H1 (cell line): Measurements from ENCODE around the gene PCBD1. TPM values are rescaled to one million over a fixed set of nuclear protein-coding genes. Genes with fewer than 3 reads are reported as not detected.

Source experiments
- CTCF ChIA-PET: fragments of 300-600 bp; sonication (Branson Sonifier 250); formaldehyde crosslinking; loops from one replicate; lab custom pipeline; 2021; ENCODE audit not compliant: partially characterized antibody; lab: Charles Lee
- POLR2A ChIA-PET: fragments of 300-600 bp; sonication (Branson Sonifier 250); formaldehyde crosslinking; loops from one replicate; lab custom pipeline; 2021; ENCODE audit warnings: inconsistent platforms; ENCODE audit not compliant: partially characterized antibody; lab: Charles Lee
- DNase-seq, 2 experiments: peaks; one replicate each; pipeline versions ENCODE4 v3.0.0 to v3.0.0-alpha.2; 2010 to 2022; ENCODE audit warnings: low spot score in 2 of 2, low read depth in 1 of 2, mixed read lengths in 1 of 2
- FAIRE-seq: peaks from 2 replicates; lab custom pipeline; 2011; peaks lifted over from hg19 to GRCh38; lab: Jason Lieb, UNC
- H2AFZ ChIP-seq: 2 replicates; pipeline ENCODE4 v1.8.1; 2012; ENCODE audit warnings: low read length, inconsistent platforms
- H2AK5ac ChIP-seq: 2 replicates; pipeline ENCODE4 v1.6.1; 2013; ENCODE audit warnings: low read depth, low read length
- H2BK120ac ChIP-seq: replicated peaks from 2 replicates; pipeline ENCODE3; 2013; ENCODE audit warnings: low read depth, low read length, inconsistent platforms
- H2BK12ac ChIP-seq: 2 replicates; pipeline ENCODE4 v1.6.1; 2013; ENCODE audit warnings: low read depth, low read length
- H2BK15ac ChIP-seq: 2 replicates; pipeline ENCODE4 v1.6.1; 2013; ENCODE audit warnings: low read length
- H2BK20ac ChIP-seq: 2 replicates; pipeline ENCODE4 v1.6.1; 2013; ENCODE audit warnings: low read length
- H2BK5ac ChIP-seq: 2 replicates; pipeline ENCODE4 v1.6.1; 2013; ENCODE audit warnings: low read depth, low read length
- H3K14ac ChIP-seq: 2 replicates; pipeline ENCODE4 v1.6.1; 2013; ENCODE audit warnings: inconsistent platforms; ENCODE audit not compliant: insufficient read length
- H3K18ac ChIP-seq: 2 replicates; pipeline ENCODE4 v1.6.1; 2013; ENCODE audit warnings: low read length; ENCODE audit errors: extremely low read depth
- H3K23ac ChIP-seq: 2 replicates; pipeline ENCODE4 v1.6.1; 2013; ENCODE audit warnings: inconsistent platforms; ENCODE audit not compliant: insufficient read length
- H3K23me2 ChIP-seq: 2 replicates; pipeline ENCODE4 v1.6.1; 2013; ENCODE audit warnings: low read depth, low read length
- H3K27ac ChIP-seq: 2 replicates; pipeline ENCODE4 v1.6.1; 2011; ENCODE audit warnings: low read depth, low read length, inconsistent platforms
- H3K27me3 ChIP-seq, 4 experiments: replicated peaks in 1 of 4; 1 replicate in 1 of 4; 2 replicates in 3 of 4; pipeline versions ENCODE4 v1.6.1 to v1.8.1; 2011 to 2013; ENCODE audit warnings: low read length in 3 of 4, mild to moderate bottlenecking in 3 of 4, inconsistent platforms in 2 of 4, mixed read lengths in 2 of 4, moderate library complexity in 1 of 4; ENCODE audit not compliant: control insufficient read depth in 3 of 4, insufficient read depth in 3 of 4; ENCODE audit errors: extremely low read depth in 1 of 4
- H3K36me3 ChIP-seq, 4 experiments: 2 replicates each; pipeline versions ENCODE4 v1.6.1 to v1.8.1; 2011 to 2013; ENCODE audit warnings: mild to moderate bottlenecking in 4 of 4, low read length in 3 of 4, moderate library complexity in 2 of 4, control low read depth in 1 of 4, inconsistent platforms in 1 of 4; ENCODE audit not compliant: insufficient read depth in 4 of 4, control insufficient read depth in 2 of 4
- H3K4ac ChIP-seq: replicated peaks from 2 replicates; pipeline ENCODE3; 2013; ENCODE audit warnings: low read length, low read depth, mixed read lengths, inconsistent platforms; ENCODE audit not compliant: insufficient read length
- H3K4me1 ChIP-seq, 4 experiments: replicated peaks in 1 of 4; 1 replicate in 1 of 4; 2 replicates in 3 of 4; pipeline versions ENCODE4 v1.6.1 to v1.8.1; 2011 to 2013; ENCODE audit warnings: low read length in 3 of 4, inconsistent platforms in 2 of 4, mixed read lengths in 1 of 4; ENCODE audit not compliant: insufficient read depth in 4 of 4, control insufficient read depth in 3 of 4
- H3K4me2 ChIP-seq, 2 experiments: 2 replicates each; pipeline versions ENCODE4 v1.6.1 to v1.8.1; 2011 to 2013; ENCODE audit warnings: low read depth in 2 of 2, low read length in 2 of 2, control low read depth in 1 of 2, inconsistent platforms in 1 of 2, mild to moderate bottlenecking in 1 of 2; ENCODE audit not compliant: insufficient read depth in 1 of 2
- H3K4me3 ChIP-seq, 4 experiments: fragments of 200-600, 300-600 bp in 1 of 4; sonication (generic), shearing (Covaris generic), sonication (Bioruptor Twin) in 1 of 4; 2 replicates each; pipeline versions ENCODE4 v1.5.1 to v1.8.1; 2011 to 2016; ENCODE audit warnings: low read length in 4 of 4, low read depth in 3 of 4, control low read depth in 2 of 4, inconsistent platforms in 2 of 4, mild to moderate bottlenecking in 2 of 4, mixed read lengths in 1 of 4, moderate library complexity in 1 of 4; ENCODE audit not compliant: insufficient read depth in 2 of 4; ENCODE audit errors: extremely low read depth in 1 of 4
- H3K56ac ChIP-seq: replicated peaks from 2 replicates; pipeline ENCODE3; 2013; ENCODE audit warnings: low read depth, mild to moderate bottlenecking, mixed read lengths, low read length, inconsistent platforms; ENCODE audit not compliant: insufficient read length
- H3K79me1 ChIP-seq: 2 replicates; pipeline ENCODE4 v1.6.1; 2013; ENCODE audit warnings: low read depth, low read length, control low read depth
- H3K79me2 ChIP-seq, 2 experiments: 2 replicates each; pipeline versions ENCODE4 v1.6.1 to v1.8.1; 2012 to 2013; ENCODE audit warnings: low read length in 2 of 2, mild to moderate bottlenecking in 2 of 2, inconsistent platforms in 1 of 2; ENCODE audit not compliant: insufficient read depth in 2 of 2, control insufficient read depth in 1 of 2
- H3K9ac ChIP-seq, 4 experiments: replicated peaks in 1 of 4; 1 replicate in 1 of 4; 2 replicates in 3 of 4; pipeline versions ENCODE4 v1.6.1 to v1.8.1; 2011 to 2013; ENCODE audit warnings: low read depth in 3 of 4, low read length in 3 of 4, control low read depth in 2 of 4, mild to moderate bottlenecking in 2 of 4, moderate library complexity in 2 of 4, inconsistent platforms in 1 of 4; ENCODE audit errors: extremely low read depth in 1 of 4
- H3K9me3 ChIP-seq, 2 experiments: 2 replicates each; pipeline versions ENCODE4 v1.6.1 to v1.8.1; 2012 to 2013; ENCODE audit warnings: mild to moderate bottlenecking in 2 of 2, moderate library complexity in 2 of 2, control low read depth in 1 of 2, inconsistent platforms in 1 of 2, low read depth in 1 of 2, low read length in 1 of 2, mixed read lengths in 1 of 2; ENCODE audit not compliant: insufficient read depth in 2 of 2
- H4K20me1 ChIP-seq, 2 experiments: replicated peaks in 1 of 2; 2 replicates each; pipeline versions ENCODE3 to v1.8.1; 2011 to 2013; ENCODE audit warnings: inconsistent platforms in 2 of 2, low read length in 2 of 2, mild to moderate bottlenecking in 1 of 2; ENCODE audit not compliant: insufficient read depth in 2 of 2, control insufficient read depth in 1 of 2
- H4K5ac ChIP-seq: 2 replicates; pipeline ENCODE4 v1.6.1; 2013; ENCODE audit warnings: low read length, low read depth, mixed read lengths, inconsistent platforms; ENCODE audit not compliant: insufficient read length
- H4K8ac ChIP-seq: 2 replicates; pipeline ENCODE4 v1.8.0; 2013; ENCODE audit warnings: mild to moderate bottlenecking, moderate library complexity, low read length, inconsistent platforms; ENCODE audit not compliant: insufficient read depth; ENCODE audit errors: extremely low read depth
- H4K91ac ChIP-seq: replicated peaks from 2 replicates; pipeline ENCODE3; 2013; ENCODE audit warnings: low read length, mixed read lengths, inconsistent platforms; ENCODE audit not compliant: insufficient read length
- ATF3 ChIP-seq: IDR thresholded peaks from 2 replicates; pipeline ENCODE4 v1.6.1; 2011; ENCODE audit warnings: low read depth, mild to moderate bottlenecking, low read length; ENCODE audit not compliant: insufficient read depth
- BACH1 ChIP-seq: IDR thresholded peaks from 2 replicates; pipeline ENCODE4 v1.6.1; 2012; ENCODE audit warnings: low read length, improper control_type of control experiment
- BRCA1 ChIP-seq: IDR thresholded peaks from 2 replicates; pipeline ENCODE4 v1.6.1; 2012; ENCODE audit warnings: low read depth, low read length, improper control_type of control experiment
- CEBPB ChIP-seq: IDR thresholded peaks from 2 replicates; pipeline ENCODE4 v1.6.1; 2012; ENCODE audit warnings: low read depth, low read length
- EP300 ChIP-seq, 2 experiments: IDR thresholded peaks; 1 replicate in 1 of 2; 2 replicates in 1 of 2; pipeline ENCODE4 v1.6.1; 2011 to 2012; ENCODE audit warnings: low read depth in 2 of 2, low read length in 2 of 2, mild to moderate bottlenecking in 2 of 2, borderline replicate concordance in 1 of 2, inconsistent platforms in 1 of 2, moderate library complexity in 1 of 2
- FOSL1 ChIP-seq: IDR thresholded peaks from 2 replicates; pipeline ENCODE4 v1.6.1; 2011; ENCODE audit warnings: mild to moderate bottlenecking, low read depth, low read length, moderate library complexity; ENCODE audit not compliant: insufficient read depth
- HDAC6 ChIP-seq: IDR thresholded peaks from one replicate; pipeline ENCODE4 v1.7.1; 2012; ENCODE audit warnings: low read depth, mild to moderate bottlenecking, inconsistent platforms, low read length, moderate library complexity
- RAD21 ChIP-seq, 2 experiments: IDR thresholded peaks in 1 of 2; conservative IDR thresholded peaks in 1 of 2; 2 replicates each; pipeline ENCODE4 v1.6.1; 2011; ENCODE audit warnings: low read depth in 2 of 2, low read length in 2 of 2, improper control_type of control experiment in 1 of 2, inconsistent platforms in 1 of 2, mild to moderate bottlenecking in 1 of 2, moderate library complexity in 1 of 2
- RBBP5 ChIP-seq: IDR thresholded peaks from 2 replicates; pipeline ENCODE4 v1.7.1; 2012; ENCODE audit warnings: low read depth, mild to moderate bottlenecking, inconsistent platforms, low read length, moderate library complexity, borderline replicate concordance
- RXRA ChIP-seq: IDR thresholded peaks from 2 replicates; pipeline ENCODE4 v1.6.1; 2011; ENCODE audit warnings: low read depth, mild to moderate bottlenecking, low read length, moderate library complexity; ENCODE audit not compliant: insufficient read depth
- SIN3A ChIP-seq, 2 experiments: IDR thresholded peaks in 1 of 2; conservative IDR thresholded peaks in 1 of 2; 2 replicates each; pipeline ENCODE4 v1.6.1; 2011 to 2012; ENCODE audit warnings: low read length in 2 of 2, improper control_type of control experiment in 1 of 2, low read depth in 1 of 2, mild to moderate bottlenecking in 1 of 2
- SIRT6 ChIP-seq: IDR thresholded peaks from one replicate; pipeline ENCODE4 v1.7.1; 2012; ENCODE audit warnings: low read length, inconsistent platforms
- TCF12 ChIP-seq: IDR thresholded peaks from 2 replicates; pipeline ENCODE4 v1.6.1; 2011; ENCODE audit warnings: low read depth, mild to moderate bottlenecking, low read length
- ZNF274 ChIP-seq: IDR thresholded peaks from 2 replicates; pipeline ENCODE4 v1.7.0; 2012; ENCODE audit warnings: low read length, borderline replicate concordance; ENCODE audit errors: extremely low read depth
- WGBS, 2 experiments: shearing (Covaris generic) in 1 of 2; methylation state at CpG; one replicate each; pipeline versions ENCODE4 v1.1.6 to v1.1.7; 2013 to 2015; ENCODE audit warnings: low lambda C conversion rate in 2 of 2, mixed read lengths in 2 of 2, inconsistent platforms in 1 of 2, low coverage in 1 of 2, missing lambda C conversion rate in 1 of 2; ENCODE audit not compliant: insufficient replicate concordance in 2 of 2, insufficient coverage in 1 of 2, insufficient read length in 1 of 2; ENCODE audit errors: extremely low coverage in 1 of 2, missing lambda C conversion rate in 1 of 2; 5-methylcytosine and 5-hydroxymethylcytosine counted together
- polyA plus RNA-seq, 7 experiments: library from polyadenylated mRNA; depleted of rRNA in 3 of 7; stranded (reverse) in 5 of 7; unstranded in 2 of 7; fragments of >200 nt in 5 of 7; fragments of 200-250 nt in 2 of 7; gene quantifications; 1 replicate in 5 of 7; 2 replicates in 1 of 7; 4 replicates in 1 of 7; pipeline versions ENCODE4 v1.2.1 to v1.2.3, GENCODE V29; 2011 to 2013; ENCODE audit warnings: missing spikeins in 2 of 7, mixed read lengths in 2 of 7
- total RNA-seq: library from RNA; stranded (reverse); fragmentation: NEBNext Ultra II Directional; extraction: Animal tissue kit (Norgen Biotek cat#: 25700); gene quantifications from 2 replicates; pipeline ENCODE4 v1.2.1, GENCODE V29; 2021

The PCBD1 gene
- total and polyA plus RNA-seq, 2 of the 8 experiments (the other 6 are each of a cell fraction or from before 2014, with no cell fraction given) = 46.5 to 55.0 TPM

- H2BK5ac ChIP-seq = no peak overlapping the region
- H4K8ac ChIP-seq = no peak overlapping the region
- no peak overlapping the region for H3K14ac ChIP-seq
- no peaks in the 10 kb centered on the region for H4K20me1 ChIP-seq
- no peak overlapping the region for H3K18ac ChIP-seq
- H3K4ac ChIP-seq = no peak overlapping the region
- H3K23me2 ChIP-seq = 0 out of 2 replicates have a peak, but pooled peaks cover 2% of the 10 kb centered on the region
- H3K56ac ChIP-seq = no peak overlapping the region
- FAIRE-seq = no peak
- no peak overlapping the region for H3K4me3 ChIP-seq
- DNase-seq = no peak
- 73% methylated on average over 4 of the region's 4 CpGs; no CpG with 5 or more reads in 1 of the 2 experiments for WGBS, 2 experiments
- no peaks in the 10 kb centered on the region for H3K4me1 ChIP-seq
- H3K23ac ChIP-seq = no peak overlapping the region
- H3K36me3 ChIP-seq = no peaks in the 10 kb centered on the region
- no peak overlapping the region for H4K5ac ChIP-seq
- H3K4me2 ChIP-seq = no peak overlapping the region
- no peak overlapping the region for H2AFZ ChIP-seq
- POLR2A ChIA-PET = no interaction called here
- H2BK15ac ChIP-seq = no peak overlapping the region
- no peaks in the 10 kb centered on the region for H3K79me2 ChIP-seq
- no peak overlapping the region for H2BK12ac ChIP-seq
- no peak overlapping the region for H2AK5ac ChIP-seq
- no peak overlapping the region for H4K91ac ChIP-seq
- no peak overlapping the region for H3K27ac ChIP-seq
- H3K27me3 ChIP-seq = no peaks in the 10 kb centered on the region
- no peak overlapping the region for H2BK120ac ChIP-seq
- no peak overlapping the region for H2BK20ac ChIP-seq
- CTCF ChIA-PET = interaction anchor here (1.9 to 13.3 kb wide), 3 partner anchors 8 to 371 kb away, joined by 3 to 237 read pairs (median 8); no protein-coding TSS in a partner anchor
- no peaks in the 10 kb centered on the region for H3K9me3 ChIP-seq
- H3K9ac ChIP-seq = no peak overlapping the region
- no peaks in the 10 kb centered on the region for H3K79me1 ChIP-seq
- no peak for TF ChIP-seq ZNF274
- no peak for TF ChIP-seq ATF3
- no peak for TF ChIP-seq SIRT6
- TF ChIP-seq BACH1 = no peak
- no peak for TF ChIP-seq FOSL1
- TF ChIP-seq EP300 (IDR thresholded peaks at IDR 0.05; ENCODE audit: borderline replicate concordance in 1 of 2, low read depth in 2 of 2, low read length in 2 of 2) = no peak
- TF ChIP-seq RXRA = no peak
- TF ChIP-seq RAD21 (IDR thresholded peaks at IDR 0.05 in 1 of 2, conservative IDR thresholded peaks at IDR 0.05 in 1 of 2; ENCODE audit: low read depth in 2 of 2, low read length in 2 of 2) = no peak
- TF ChIP-seq CEBPB = no peak
- no peak for TF ChIP-seq RBBP5
- TF ChIP-seq HDAC6 = no peak
- no peak for TF ChIP-seq BRCA1
- TF ChIP-seq TCF12 = no peak
- TF ChIP-seq SIN3A (conservative IDR thresholded peaks at IDR 0.05 in 1 of 2, IDR thresholded peaks at IDR 0.05 in 1 of 2; ENCODE audit: low read depth in 1 of 2, low read length in 2 of 2) = no peak
Observed at GRCh38 chr10:70899096-70899495, 10.7 kb upstream of the PCBD1 start.
